ENCODE data around the gene TEAD1. TPM values are rescaled to one million over a fixed set of nuclear protein-coding genes. Genes with fewer than 3 reads are reported as not detected.

The TEAD1 gene
- total RNA-seq, 2 experiments from 2014 or later, result 0.43 to 0.68 TPM

DNA sequence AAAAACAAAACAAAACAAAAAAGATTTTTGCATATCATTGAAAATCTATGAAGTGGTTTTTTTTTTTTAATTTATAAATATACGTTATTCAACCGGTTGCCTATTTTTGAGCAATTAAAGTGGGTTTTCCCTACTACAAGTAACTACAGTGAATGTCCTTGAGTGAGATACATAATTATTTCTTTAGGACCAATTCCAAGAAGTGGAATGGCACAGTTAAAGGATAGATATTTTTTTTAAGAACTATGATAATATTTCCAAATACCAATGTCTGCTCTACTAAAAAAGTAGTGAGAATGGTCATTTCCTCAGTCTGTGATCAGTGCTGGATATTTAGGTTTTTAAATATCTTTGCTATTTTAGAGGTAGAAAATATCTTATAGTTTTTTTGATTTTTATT is 118.8 kb downstream of the TEAD1 start:
- Mint-ChIP-seq H3K4me1 (no peaks in the 10 kb centered on the region), H3K36me3 (no peaks in the 10 kb centered on the region), H3K4me3 (no peak overlapping the region), H3K9me3 (no peaks in the 10 kb centered on the region), H3K27ac (no peak overlapping the region), H3K27me3 (peaks cover 14% of the 10 kb centered on the region)
- no peak for DNase-seq

DNA sequence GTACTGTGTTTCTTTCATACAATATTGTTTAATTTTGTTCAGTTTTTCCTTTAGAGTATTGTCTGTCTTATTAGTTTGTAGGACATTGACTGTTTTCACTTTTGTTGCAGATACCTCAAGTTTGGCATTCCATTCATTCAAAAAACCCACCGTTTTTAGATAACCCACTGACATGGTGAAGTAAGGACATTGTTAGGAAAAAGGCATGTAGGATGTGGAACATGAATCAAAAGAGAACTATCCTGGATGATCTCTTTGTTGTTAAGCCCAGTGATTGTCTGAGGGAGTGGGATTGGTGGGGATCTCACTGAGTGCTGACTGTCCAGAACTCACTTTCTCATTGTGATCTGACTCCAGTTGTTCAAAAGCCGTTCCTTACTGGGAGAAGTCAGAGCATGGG is 119.3 kb downstream of the TEAD1 start:
- Mint-ChIP-seq H3K9me3 (no peaks in the 10 kb centered on the region), H3K36me3 (no peaks in the 10 kb centered on the region), H3K27ac (no peak overlapping the region), H3K4me3 (no peak overlapping the region), H3K4me1 (no peaks in the 10 kb centered on the region), H3K27me3 (peaks cover 17% of the 10 kb centered on the region)
- DNase-seq, result no peak

DNA sequence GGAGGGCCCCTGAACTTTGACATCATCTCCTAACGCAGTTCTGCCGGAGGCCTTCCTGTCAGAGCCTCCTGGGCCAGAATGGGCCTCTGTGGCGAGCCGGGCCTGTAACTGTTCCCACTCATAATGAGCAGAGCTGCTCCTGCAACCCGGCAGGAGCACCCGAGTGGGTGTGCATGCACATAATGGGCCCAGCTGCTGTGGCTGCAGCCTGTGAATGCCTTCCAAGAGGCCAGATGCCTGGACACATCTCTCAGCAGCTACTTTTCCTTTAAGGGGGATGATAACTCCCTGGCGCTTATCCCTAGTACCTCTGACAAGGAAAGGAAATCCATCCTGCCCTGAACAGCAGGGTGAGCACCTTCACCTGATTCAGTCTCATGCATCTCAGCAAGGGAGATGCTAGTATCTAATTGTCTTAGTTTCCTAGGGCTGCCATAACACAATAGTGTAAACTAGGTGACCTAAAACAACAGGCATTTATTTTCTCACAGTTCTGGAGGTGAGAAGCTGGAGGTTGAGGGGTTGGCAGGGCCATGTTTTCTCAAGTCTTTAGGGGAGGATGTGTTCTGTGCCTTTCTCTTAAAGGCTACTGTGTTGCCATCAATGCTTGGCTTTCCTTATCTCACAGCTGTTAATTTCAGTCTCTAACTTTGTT is 120.5 kb downstream of the TEAD1 start:
- H3K36me3 Mint-ChIP-seq, result no peaks in the 10 kb centered on the region
- no peak overlapping the region for H3K27ac Mint-ChIP-seq
- no peak for DNase-seq
- H3K9me3 Mint-ChIP-seq, result no peaks in the 10 kb centered on the region
- H3K4me1 Mint-ChIP-seq, result no peaks in the 10 kb centered on the region
- H3K27me3 Mint-ChIP-seq, result peaks cover 28% of the 10 kb centered on the region
- H3K4me3 Mint-ChIP-seq, result no peak overlapping the region

GRCh38 chr11:12797996-12798395 is 123.8 kb downstream of the TEAD1 start:
- no peak for DNase-seq
- no peaks in the 10 kb centered on the region for H3K4me1 Mint-ChIP-seq
- no peaks in the 10 kb centered on the region for H3K36me3 Mint-ChIP-seq
- no peaks in the 10 kb centered on the region for H3K9me3 Mint-ChIP-seq
- H3K27me3 Mint-ChIP-seq, result peaks cover 55% of the 10 kb centered on the region
- H3K27ac Mint-ChIP-seq, result no peak overlapping the region
- H3K4me3 Mint-ChIP-seq, result no peak overlapping the region

- no peak overlapping the region for H3K4me3 Mint-ChIP-seq
- H3K27me3 Mint-ChIP-seq, result peaks cover 61% of the 10 kb centered on the region
- H3K36me3 Mint-ChIP-seq, result no peaks in the 10 kb centered on the region
- DNase-seq, result no peak
- no peaks in the 10 kb centered on the region for H3K4me1 Mint-ChIP-seq
- H3K9me3 Mint-ChIP-seq, result no peaks in the 10 kb centered on the region
- no peak overlapping the region for H3K27ac Mint-ChIP-seq
These were observed 124.4 kb downstream of the TEAD1 start for GRCh38 chr11:12798609-12799011.

DNA sequence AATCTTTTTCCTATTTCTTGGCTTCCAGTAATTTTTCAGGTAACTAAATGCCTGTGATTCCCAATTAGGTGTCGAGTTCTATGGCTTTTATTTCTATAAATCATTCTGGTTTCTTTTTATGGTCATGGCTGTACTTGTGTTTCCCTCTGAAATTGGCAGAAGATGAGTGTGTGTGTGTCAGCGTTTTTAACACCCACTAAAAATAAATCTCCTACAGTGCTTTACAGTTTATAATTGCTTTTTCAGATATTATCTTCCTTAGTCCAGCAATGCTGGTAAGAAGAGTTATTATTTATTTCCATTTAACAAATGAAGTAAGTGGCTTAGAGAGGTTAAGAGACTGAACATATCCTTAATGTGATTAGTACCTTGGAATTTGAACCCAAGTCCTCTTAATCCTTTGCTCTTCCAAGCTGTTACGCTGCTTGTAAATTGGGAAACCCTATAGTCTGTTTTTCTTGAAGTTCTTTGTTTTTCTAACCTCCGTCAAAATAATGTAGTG is 125.2 kb downstream of the TEAD1 start:
- Mint-ChIP-seq H3K4me1 (no peaks in the 10 kb centered on the region), H3K27ac (no peak overlapping the region), H3K4me3 (no peak overlapping the region), H3K36me3 (no peaks in the 10 kb centered on the region), H3K27me3 (peaks cover 63% of the 10 kb centered on the region), H3K9me3 (no peaks in the 10 kb centered on the region)
- DNase-seq, result no peak

DNA sequence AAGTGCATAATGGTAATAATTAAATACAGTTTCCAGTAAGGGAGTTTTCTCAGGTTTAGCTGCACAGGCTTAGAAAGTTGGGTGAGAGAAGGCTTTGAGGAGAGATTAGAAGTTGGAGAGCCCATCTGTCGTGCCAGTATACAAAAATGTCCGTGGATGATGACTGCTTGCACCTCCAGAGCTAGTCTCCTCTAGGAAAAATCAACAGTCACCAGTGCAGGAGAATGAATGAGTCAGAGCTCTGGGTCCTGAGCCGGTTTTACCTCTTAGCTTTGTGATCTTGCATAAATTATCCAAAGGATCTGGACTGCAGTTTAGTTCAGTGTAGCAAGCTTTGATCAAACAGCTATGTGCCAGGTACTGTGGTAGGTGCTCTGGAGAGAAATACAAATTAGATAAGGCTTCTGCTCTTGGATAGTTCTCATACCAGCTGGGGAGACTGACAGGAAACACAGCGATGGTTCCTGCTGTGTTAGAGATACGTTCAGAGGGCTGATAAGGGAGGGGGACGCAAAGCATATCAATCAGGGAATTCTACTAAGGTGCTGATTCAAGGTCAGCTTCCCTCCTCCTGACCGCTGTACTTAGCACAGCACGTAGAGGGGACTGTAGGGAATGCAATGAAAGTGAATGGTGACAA is 125.9 kb downstream of the TEAD1 start:
- Mint-ChIP-seq H3K4me3 (no peak overlapping the region), H3K9me3 (no peaks in the 10 kb centered on the region), H3K27me3 (peaks cover 63% of the 10 kb centered on the region), H3K27ac (no peak overlapping the region), H3K4me1 (no peaks in the 10 kb centered on the region), H3K36me3 (no peaks in the 10 kb centered on the region)
- DNase-seq, result no peak

DNA sequence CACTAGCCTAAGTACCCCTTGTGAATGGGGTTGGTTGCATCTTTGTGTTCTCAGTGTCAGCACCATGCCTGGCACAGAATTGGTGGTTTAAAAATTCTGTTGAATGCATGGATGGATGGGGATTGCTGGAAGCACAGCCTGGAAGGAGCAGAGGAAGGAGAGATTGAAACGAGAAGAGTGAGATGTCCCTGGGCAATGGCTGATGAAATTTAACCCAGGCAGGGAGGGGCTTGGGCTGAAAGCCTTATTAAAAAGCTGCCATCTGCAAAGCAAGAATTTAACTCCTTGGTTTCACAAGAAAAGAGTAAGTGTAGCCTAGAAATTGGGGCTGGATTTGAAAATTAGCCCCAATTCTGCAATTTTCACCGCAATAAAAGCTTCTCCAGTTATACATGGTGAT is 126.7 kb downstream of the TEAD1 start:
- no peaks in the 10 kb centered on the region for H3K9me3 Mint-ChIP-seq
- no peaks in the 10 kb centered on the region for H3K36me3 Mint-ChIP-seq
- no peak for DNase-seq
- no peaks in the 10 kb centered on the region for H3K4me1 Mint-ChIP-seq
- peaks cover 67% of the 10 kb centered on the region for H3K27me3 Mint-ChIP-seq
- H3K4me3 Mint-ChIP-seq, result no peak overlapping the region
- no peak overlapping the region for H3K27ac Mint-ChIP-seq

DNA sequence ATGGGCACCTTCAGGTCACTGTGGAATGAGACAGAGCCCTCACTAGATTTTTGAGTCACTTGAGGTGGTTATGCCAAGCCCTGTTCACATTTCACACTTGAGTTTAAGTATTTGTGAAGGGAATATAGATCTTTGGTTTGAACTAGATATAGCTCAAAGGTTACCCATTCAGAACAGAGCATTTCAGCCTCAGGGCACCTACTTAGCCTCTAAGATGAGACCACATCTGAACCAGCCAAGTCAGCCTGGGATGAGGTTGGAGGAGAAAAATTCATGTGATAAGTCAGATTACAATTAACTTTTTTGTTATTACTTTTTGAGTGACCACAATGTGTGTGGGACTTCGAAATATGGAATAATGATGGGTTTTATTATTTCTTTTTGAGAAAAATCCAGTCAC is 127.8 kb downstream of the TEAD1 start:
- Mint-ChIP-seq H3K9me3 (no peaks in the 10 kb centered on the region), H3K4me1 (no peaks in the 10 kb centered on the region), H3K36me3 (no peaks in the 10 kb centered on the region), H3K4me3 (no peak overlapping the region), H3K27me3 (peaks cover 72% of the 10 kb centered on the region), H3K27ac (no peak overlapping the region)
- no peak for DNase-seq

DNA sequence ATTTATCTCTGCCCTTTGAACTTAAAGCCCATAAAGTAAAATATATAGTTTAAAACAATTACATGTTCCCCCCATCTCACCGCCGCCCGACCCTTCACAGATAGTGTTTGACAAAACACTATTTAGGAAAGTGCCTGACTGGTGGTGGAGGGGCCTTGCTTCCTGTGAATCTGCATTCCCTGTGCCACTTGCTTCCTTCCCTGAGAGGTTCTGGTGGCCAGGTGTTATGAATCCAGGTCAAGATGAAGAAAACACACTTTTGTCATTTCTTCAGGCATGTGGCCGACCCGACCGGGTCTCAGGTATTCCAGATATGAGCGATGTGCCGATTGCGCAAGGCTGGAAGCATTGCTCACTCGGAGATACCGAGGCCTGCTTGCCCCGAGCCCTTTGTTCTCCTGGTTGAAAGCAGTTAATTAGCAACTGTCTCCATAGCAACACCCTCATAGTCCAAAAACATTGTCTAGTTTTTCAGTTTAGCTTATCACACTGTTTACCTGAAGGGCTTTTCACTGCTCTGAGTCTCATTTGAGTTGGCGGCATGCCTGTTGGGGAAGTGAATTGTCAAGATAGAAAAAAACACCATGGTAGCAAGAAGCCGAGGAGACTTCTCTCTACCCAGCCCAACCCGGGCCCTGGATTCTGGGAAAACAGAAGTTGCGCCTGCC is 128.3 kb downstream of the TEAD1 start:
- H3K27ac Mint-ChIP-seq, result no peak overlapping the region
- H3K9me3 Mint-ChIP-seq, result no peaks in the 10 kb centered on the region
- no peak overlapping the region for H3K4me3 Mint-ChIP-seq
- no peaks in the 10 kb centered on the region for H3K36me3 Mint-ChIP-seq
- DNase-seq, result no peak
- no peaks in the 10 kb centered on the region for H3K4me1 Mint-ChIP-seq
- peaks cover 71% of the 10 kb centered on the region for H3K27me3 Mint-ChIP-seq

DNA sequence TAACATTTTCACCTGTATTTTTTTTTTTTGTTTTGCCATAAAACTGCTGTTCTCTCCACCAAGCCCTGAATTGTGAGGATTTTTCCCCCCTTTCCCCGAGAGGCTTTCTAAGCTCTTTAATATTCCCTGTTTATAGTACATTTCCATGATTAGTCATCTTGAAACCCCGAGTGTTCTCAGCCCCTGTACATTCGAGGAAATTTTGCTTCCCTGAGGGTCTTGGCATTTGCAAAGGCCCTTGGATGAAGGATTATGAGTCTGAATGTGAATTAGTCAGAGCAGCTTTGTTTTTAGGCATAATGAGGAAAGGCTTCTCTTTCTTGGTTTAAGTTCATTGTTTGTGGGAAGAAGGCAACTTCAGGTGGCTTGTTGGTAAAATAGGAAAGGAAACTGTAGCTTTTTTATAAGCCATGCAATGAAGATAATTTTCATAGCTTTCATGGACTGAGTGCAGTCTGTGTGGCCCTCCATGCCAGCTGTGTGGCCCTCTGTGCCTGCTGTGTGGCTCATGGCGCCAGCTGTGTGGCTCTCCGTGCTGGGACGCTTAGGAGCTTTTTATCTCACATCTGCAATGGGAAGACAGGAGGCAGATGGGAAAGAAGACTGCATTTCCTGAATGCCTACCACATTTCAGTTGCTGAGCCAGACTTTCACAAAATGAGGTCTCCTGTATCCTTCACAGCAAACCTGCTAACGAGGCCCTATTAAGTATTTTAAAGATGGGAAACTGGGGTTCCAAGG is 129.0 kb downstream of the TEAD1 start:
- no peaks in the 10 kb centered on the region for H3K9me3 Mint-ChIP-seq
- H3K36me3 Mint-ChIP-seq, result no peaks in the 10 kb centered on the region
- H3K4me3 Mint-ChIP-seq, result no peak overlapping the region
- DNase-seq, result no peak
- H3K27me3 Mint-ChIP-seq, result peaks cover 64% of the 10 kb centered on the region
- no peaks in the 10 kb centered on the region for H3K4me1 Mint-ChIP-seq
- no peak overlapping the region for H3K27ac Mint-ChIP-seq

- Mint-ChIP-seq H3K4me1 (no peaks in the 10 kb centered on the region), H3K27me3 (peaks cover 39% of the 10 kb centered on the region), H3K9me3 (no peaks in the 10 kb centered on the region), H3K4me3 (no peak overlapping the region), H3K36me3 (no peaks in the 10 kb centered on the region), H3K27ac (no peak overlapping the region)
- DNase-seq, result no peak
These were observed 131.9 kb downstream of the TEAD1 start for GRCh38 chr11:12806113-12806512.

- no peaks in the 10 kb centered on the region for H3K36me3 Mint-ChIP-seq
- H3K27ac Mint-ChIP-seq, result no peak overlapping the region
- H3K4me1 Mint-ChIP-seq, result no peaks in the 10 kb centered on the region
- H3K27me3 Mint-ChIP-seq, result peaks cover 29% of the 10 kb centered on the region
- DNase-seq, result no peak
- H3K4me3 Mint-ChIP-seq, result no peak overlapping the region
- H3K9me3 Mint-ChIP-seq, result no peaks in the 10 kb centered on the region
These were observed 133.4 kb downstream of the TEAD1 start for GRCh38 chr11:12807621-12808020.

GRCh38 chr11:12808519-12808918 is 134.3 kb downstream of the TEAD1 start:
- Mint-ChIP-seq H3K4me1 (no peaks in the 10 kb centered on the region), H3K4me3 (no peak overlapping the region), H3K36me3 (no peaks in the 10 kb centered on the region), H3K27me3 (peaks cover 27% of the 10 kb centered on the region), H3K9me3 (no peaks in the 10 kb centered on the region), H3K27ac (no peak overlapping the region)
- DNase-seq, result no peak

DNA sequence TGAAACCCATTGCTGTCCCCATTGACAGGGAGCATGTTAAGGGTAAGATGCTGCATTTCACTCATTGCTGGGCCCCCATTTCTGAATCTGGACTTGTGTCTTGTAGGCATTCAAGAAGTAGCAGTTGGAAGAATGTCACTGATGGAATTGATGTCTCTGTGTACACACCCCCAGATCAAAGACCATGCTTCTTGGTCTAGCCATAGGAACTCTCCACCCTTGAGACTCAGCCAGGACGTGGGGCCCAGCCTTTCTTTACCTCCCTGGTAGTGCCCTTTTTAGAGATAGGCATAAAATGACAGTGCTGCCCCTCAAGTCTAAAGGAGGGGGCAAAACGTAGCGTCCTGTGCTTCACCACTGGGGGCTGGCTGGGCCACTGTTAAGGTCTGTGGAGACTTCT is 135.1 kb downstream of the TEAD1 start:
- Mint-ChIP-seq H3K27me3 (peaks cover 29% of the 10 kb centered on the region), H3K36me3 (no peaks in the 10 kb centered on the region), H3K4me1 (no peaks in the 10 kb centered on the region), H3K27ac (no peak overlapping the region), H3K4me3 (no peak overlapping the region), H3K9me3 (no peaks in the 10 kb centered on the region)
- DNase-seq, result no peak

Measured in activated naive CD8-positive, alpha-beta T cell treated with anti-CD3 and anti-CD28 coated beads for 36 hours (primary cell).